Large intestine (tissue), 3 donors: ENCODE data around the gene NTF3. TPM values are rescaled to one million over a fixed set of nuclear protein-coding genes. Genes with fewer than 3 reads are reported as not detected.
"Not testable (repeated sequence)": the region's sequence is repeated elsewhere in the genome, so short reads cannot be mapped to it uniquely, and the experiment has no call there.

Source experiments
- DNase-seq, 2 donors: peaks; one replicate each; pipeline versions ENCODE4 v3.0.0 to v3.0.0-alpha.2; 2013
- H3K27ac ChIP-seq: one replicate; pipeline ENCODE4 v1.5.1; 2013; ENCODE audit warnings: low read length
- H3K27me3 ChIP-seq: 2 replicates; pipeline ENCODE4 v1.6.1; 2013; ENCODE audit warnings: low read length; ENCODE audit not compliant: control insufficient read depth, insufficient read depth
- H3K36me3 ChIP-seq: 2 replicates; pipeline ENCODE4 v1.6.1; 2013; ENCODE audit warnings: low read length; ENCODE audit not compliant: control insufficient read depth, insufficient read depth
- H3K4me1 ChIP-seq: one replicate; pipeline ENCODE4 v1.6.1; 2013; ENCODE audit warnings: low read length; ENCODE audit not compliant: control insufficient read depth, insufficient read depth
- H3K4me3 ChIP-seq: one replicate; pipeline ENCODE4 v1.5.1; 2013; ENCODE audit warnings: low read length
- H3K9me3 ChIP-seq: one replicate; pipeline ENCODE4 v1.6.1; 2013; ENCODE audit warnings: mild to moderate bottlenecking, low read depth, low read length, moderate library complexity; ENCODE audit not compliant: control insufficient read depth
- WGBS: methylation state at CpG from one replicate; pipeline ENCODE4 v1.1.5; 2013; ENCODE audit warnings: low lambda C conversion rate; ENCODE audit not compliant: insufficient coverage; 5-methylcytosine and 5-hydroxymethylcytosine counted together
- polyA plus RNA-seq: library from polyadenylated mRNA; unstranded; fragments of 120-200 nt; gene quantifications from one replicate; pipeline ENCODE4 v1.2.1, GENCODE V29; 2013

NTF3 gene
- polyA plus RNA-seq, 1 donor: 2.1 TPM

GRCh38 chr12:5533368-5533767 is 101.5 kb downstream of the NTF3 start:
- no peaks in the 10 kb centered on the region for H3K9me3 ChIP-seq
- no peak for DNase-seq
- H3K4me1 ChIP-seq: no peaks in the 10 kb centered on the region
- no CpG with 5 or more reads among the region's 3 CpGs for WGBS
- no peak overlapping the region for H3K4me3 ChIP-seq
- H3K27ac ChIP-seq: no peak overlapping the region
- no peaks in the 10 kb centered on the region for H3K36me3 ChIP-seq
- no peaks in the 10 kb centered on the region for H3K27me3 ChIP-seq

DNA sequence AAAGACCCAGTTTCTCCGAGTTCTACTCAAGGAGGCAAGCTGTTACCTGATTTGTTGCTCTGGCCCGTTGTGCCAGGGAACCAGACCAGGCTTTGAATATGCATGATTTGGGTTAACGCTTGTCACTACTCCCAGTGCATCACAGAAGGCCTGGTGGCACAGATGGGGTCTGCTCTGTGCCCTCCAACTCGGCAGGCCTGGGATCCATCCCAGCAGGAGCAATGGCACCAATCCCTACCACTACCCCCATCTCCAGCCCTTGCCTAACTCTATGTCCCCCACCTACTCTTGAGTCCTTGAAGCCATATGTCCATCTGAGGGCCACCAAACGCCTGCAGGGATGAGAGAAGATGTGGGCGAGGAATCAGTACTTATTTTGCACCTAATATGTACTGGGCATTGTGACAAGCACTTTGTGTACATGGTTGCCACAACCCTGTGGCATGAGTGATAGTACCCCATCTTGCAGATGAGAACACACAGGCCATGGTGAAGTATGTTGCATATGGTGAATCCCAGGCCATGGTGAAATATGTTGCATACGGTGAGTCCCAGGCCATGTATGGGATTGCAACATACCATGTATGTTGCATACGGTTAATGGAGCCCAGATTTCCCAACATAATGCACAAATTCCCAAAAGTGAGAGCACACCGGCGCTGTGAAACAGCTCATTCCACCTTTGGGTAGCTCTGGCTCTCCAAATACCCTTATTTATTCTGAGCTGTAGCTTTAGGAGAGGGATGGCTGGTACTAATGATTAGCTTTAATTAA is 102.7 kb downstream of the NTF3 start:
- Histone ChIP-seq H3K4me1 (no peaks in the 10 kb centered on the region), H3K36me3 (no peaks in the 10 kb centered on the region), H3K4me3 (no peak overlapping the region), H3K27ac (no peak overlapping the region), H3K27me3 (no peaks in the 10 kb centered on the region), H3K9me3 (no peaks in the 10 kb centered on the region)
- WGBS: no CpG with 5 or more reads among the region's 10 CpGs
- no peak for DNase-seq

- Histone ChIP-seq H3K27ac (no peak overlapping the region), H3K9me3 (no peaks in the 10 kb centered on the region), H3K4me3 (no peak overlapping the region), H3K36me3 (no peaks in the 10 kb centered on the region), H3K27me3 (no peaks in the 10 kb centered on the region), H3K4me1 (no peaks in the 10 kb centered on the region)
- DNase-seq: no peak
- no CpG with 5 or more reads among the region's 3 CpGs for WGBS
Observed at GRCh38 chr12:5535541-5535940, 103.6 kb downstream of the NTF3 start.

DNA sequence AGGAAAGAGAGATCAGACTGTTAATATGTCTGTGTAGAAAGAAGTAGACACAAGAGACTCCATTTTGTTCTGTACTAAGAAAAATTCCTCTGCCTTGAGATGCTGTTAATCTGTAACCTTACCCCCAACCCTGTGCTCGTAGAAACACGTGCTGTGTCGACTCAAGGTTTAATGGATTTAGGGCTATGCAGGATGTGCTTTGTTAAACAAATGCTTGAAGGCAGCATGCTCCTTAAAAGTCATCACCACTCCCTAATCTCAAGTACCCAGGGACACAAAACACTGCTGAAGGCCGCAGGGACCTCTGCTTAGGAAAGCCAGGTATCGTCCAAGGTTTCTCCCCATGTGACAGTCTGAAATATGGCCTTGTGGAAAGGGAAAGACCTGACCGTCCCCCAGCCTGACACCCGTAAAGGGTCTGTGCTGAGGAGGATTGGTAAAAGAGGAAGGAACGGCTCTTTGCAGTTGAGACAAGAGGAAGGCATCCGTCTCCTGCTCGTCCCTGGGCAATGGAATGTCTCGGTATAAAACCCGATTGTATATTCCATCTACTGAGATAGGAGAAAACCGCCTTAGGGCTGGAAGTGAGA is 105.2 kb downstream of the NTF3 start:
- no CpG with 5 or more reads among the region's 13 CpGs for WGBS
- not testable (repeated sequence) for H3K27ac ChIP-seq, H3K36me3 ChIP-seq, DNase-seq, H3K27me3 ChIP-seq, H3K9me3 ChIP-seq, H3K4me3 ChIP-seq, H3K4me1 ChIP-seq

- no peaks in the 10 kb centered on the region for H3K9me3 ChIP-seq
- H3K36me3 ChIP-seq: no peaks in the 10 kb centered on the region
- no peak overlapping the region for H3K27ac ChIP-seq
- no peaks in the 10 kb centered on the region for H3K4me1 ChIP-seq
- no peak overlapping the region for H3K4me3 ChIP-seq
- WGBS: 97% methylated on average over 5 of the region's 8 CpGs
- DNase-seq: no peak
- no peaks in the 10 kb centered on the region for H3K27me3 ChIP-seq
Observed at GRCh38 chr12:5537771-5538170, 105.9 kb downstream of the NTF3 start.
